HL-60 (cell line): Measurements from ENCODE around the gene AK1.

Source experiments
- DNase-seq, 2 experiments: peaks; one replicate each; pipeline ENCODE4 v3.0.0-alpha.2; 2010 to 2020; ENCODE audit warnings: low read depth in 1 of 2, low spot score in 1 of 2
- H3K27ac ChIP-seq: fragments of 250-450 bp; sonication (Bioruptor Pico); replicated peaks from 2 replicates; pipeline ENCODE4 v1.5.1; 2020; ENCODE audit warnings: mild to moderate bottlenecking, moderate library complexity
- H3K27me3 ChIP-seq: fragments of 250-450 bp; sonication (Bioruptor Pico); 2 replicates; pipeline ENCODE4 v1.5.1; 2021; ENCODE audit warnings: mild to moderate bottlenecking, moderate library complexity; ENCODE audit not compliant: insufficient read depth, poor library complexity, severe bottlenecking
- H3K4me3 ChIP-seq: replicated peaks from 2 replicates; pipeline ENCODE4 v1.5.1; 2011; ENCODE audit warnings: mild to moderate bottlenecking, control low read depth, low read length; ENCODE audit not compliant: insufficient read depth
- CTCF ChIP-seq: IDR thresholded peaks from one replicate; pipeline ENCODE4 v1.5.1; 2011; ENCODE audit warnings: low read length, control low read depth, inconsistent platforms; ENCODE audit not compliant: insufficient read depth
- GABPA ChIP-seq: IDR thresholded peaks from 2 replicates; pipeline ENCODE4 v1.6.1; 2012; ENCODE audit warnings: low read depth
- POLR2AphosphoS5 ChIP-seq: IDR thresholded peaks from 2 replicates; pipeline ENCODE4 v1.6.1; 2012; ENCODE audit warnings: low read depth
- REST ChIP-seq: IDR thresholded peaks from 2 replicates; pipeline ENCODE4 v1.6.1; 2012; ENCODE audit warnings: low read depth; ENCODE audit not compliant: insufficient replicate concordance
- SPI1 ChIP-seq: IDR thresholded peaks from 2 replicates; pipeline ENCODE4 v1.6.1; 2012; ENCODE audit warnings: low read depth, mild to moderate bottlenecking, borderline replicate concordance

The AK1 gene

GRCh38 chr9:127860779-127861178, 16.7 kb downstream of the AK1 start:
- Histone ChIP-seq H3K27ac (no peak overlapping the region), H3K4me3 (no peak overlapping the region), H3K27me3 (no peaks in the 10 kb centered on the region)
- no peak for DNase-seq
- TF ChIP-seq POLR2AphosphoS5 (no peak), CTCF (no peak), REST (no peak), SPI1 (no peak)

GRCh38 chr9:127860260-127860659, 17.2 kb downstream of the AK1 start:
- Histone ChIP-seq H3K27me3 (no peaks in the 10 kb centered on the region), H3K27ac (no peak overlapping the region), H3K4me3 (no peak overlapping the region)
- TF ChIP-seq CTCF (no peak), POLR2AphosphoS5 (no peak), REST (no peak), SPI1 (no peak), GABPA (no peak)
- DNase-seq, result no peak

DNA sequence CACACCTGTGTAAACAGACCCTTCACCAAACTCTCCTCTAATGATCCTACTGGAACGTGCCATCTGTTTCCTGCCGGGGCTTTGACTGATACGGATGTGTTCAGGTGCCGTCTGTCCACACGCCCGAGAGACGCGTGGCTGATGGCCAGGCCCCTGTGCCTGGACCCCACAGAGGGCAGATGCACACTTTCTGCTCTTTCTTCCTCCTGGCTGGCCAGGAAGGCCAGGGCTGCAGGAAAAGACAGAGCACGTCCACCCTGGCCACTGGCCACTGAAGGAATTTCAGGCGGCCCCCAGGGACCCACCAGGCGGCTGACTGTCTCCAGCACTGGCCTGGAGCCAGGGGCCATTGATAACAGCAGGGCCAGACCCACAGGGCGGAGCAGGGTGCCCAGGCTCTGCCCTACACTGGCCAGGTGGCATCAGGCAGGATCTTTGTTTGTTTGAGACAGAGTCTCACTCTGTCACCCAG, 19.4 kb downstream of the AK1 start:
- no peak for TF ChIP-seq CTCF
- TF ChIP-seq SPI1, result no peak
- TF ChIP-seq REST, result no peak
- TF ChIP-seq POLR2AphosphoS5, result no peak
- TF ChIP-seq GABPA, result no peak
- Histone ChIP-seq H3K4me3 (no peak overlapping the region), H3K27ac (no peak overlapping the region), H3K27me3 (no peaks in the 10 kb centered on the region)
- no peak for DNase-seq
